ENCODE measurements around the gene TEC. TPM values are rescaled to one million over a fixed set of nuclear protein-coding genes. Genes with fewer than 3 reads are reported as not detected.

The TEC gene
- total and polyA plus RNA-seq, 9 of the 15 experiments (the other 6 are each of a cell fraction or from before 2014, with no cell fraction given) = 5.3 to 14.7 (median 8.8) TPM

- TF ChIP-seq, protein P1, sequence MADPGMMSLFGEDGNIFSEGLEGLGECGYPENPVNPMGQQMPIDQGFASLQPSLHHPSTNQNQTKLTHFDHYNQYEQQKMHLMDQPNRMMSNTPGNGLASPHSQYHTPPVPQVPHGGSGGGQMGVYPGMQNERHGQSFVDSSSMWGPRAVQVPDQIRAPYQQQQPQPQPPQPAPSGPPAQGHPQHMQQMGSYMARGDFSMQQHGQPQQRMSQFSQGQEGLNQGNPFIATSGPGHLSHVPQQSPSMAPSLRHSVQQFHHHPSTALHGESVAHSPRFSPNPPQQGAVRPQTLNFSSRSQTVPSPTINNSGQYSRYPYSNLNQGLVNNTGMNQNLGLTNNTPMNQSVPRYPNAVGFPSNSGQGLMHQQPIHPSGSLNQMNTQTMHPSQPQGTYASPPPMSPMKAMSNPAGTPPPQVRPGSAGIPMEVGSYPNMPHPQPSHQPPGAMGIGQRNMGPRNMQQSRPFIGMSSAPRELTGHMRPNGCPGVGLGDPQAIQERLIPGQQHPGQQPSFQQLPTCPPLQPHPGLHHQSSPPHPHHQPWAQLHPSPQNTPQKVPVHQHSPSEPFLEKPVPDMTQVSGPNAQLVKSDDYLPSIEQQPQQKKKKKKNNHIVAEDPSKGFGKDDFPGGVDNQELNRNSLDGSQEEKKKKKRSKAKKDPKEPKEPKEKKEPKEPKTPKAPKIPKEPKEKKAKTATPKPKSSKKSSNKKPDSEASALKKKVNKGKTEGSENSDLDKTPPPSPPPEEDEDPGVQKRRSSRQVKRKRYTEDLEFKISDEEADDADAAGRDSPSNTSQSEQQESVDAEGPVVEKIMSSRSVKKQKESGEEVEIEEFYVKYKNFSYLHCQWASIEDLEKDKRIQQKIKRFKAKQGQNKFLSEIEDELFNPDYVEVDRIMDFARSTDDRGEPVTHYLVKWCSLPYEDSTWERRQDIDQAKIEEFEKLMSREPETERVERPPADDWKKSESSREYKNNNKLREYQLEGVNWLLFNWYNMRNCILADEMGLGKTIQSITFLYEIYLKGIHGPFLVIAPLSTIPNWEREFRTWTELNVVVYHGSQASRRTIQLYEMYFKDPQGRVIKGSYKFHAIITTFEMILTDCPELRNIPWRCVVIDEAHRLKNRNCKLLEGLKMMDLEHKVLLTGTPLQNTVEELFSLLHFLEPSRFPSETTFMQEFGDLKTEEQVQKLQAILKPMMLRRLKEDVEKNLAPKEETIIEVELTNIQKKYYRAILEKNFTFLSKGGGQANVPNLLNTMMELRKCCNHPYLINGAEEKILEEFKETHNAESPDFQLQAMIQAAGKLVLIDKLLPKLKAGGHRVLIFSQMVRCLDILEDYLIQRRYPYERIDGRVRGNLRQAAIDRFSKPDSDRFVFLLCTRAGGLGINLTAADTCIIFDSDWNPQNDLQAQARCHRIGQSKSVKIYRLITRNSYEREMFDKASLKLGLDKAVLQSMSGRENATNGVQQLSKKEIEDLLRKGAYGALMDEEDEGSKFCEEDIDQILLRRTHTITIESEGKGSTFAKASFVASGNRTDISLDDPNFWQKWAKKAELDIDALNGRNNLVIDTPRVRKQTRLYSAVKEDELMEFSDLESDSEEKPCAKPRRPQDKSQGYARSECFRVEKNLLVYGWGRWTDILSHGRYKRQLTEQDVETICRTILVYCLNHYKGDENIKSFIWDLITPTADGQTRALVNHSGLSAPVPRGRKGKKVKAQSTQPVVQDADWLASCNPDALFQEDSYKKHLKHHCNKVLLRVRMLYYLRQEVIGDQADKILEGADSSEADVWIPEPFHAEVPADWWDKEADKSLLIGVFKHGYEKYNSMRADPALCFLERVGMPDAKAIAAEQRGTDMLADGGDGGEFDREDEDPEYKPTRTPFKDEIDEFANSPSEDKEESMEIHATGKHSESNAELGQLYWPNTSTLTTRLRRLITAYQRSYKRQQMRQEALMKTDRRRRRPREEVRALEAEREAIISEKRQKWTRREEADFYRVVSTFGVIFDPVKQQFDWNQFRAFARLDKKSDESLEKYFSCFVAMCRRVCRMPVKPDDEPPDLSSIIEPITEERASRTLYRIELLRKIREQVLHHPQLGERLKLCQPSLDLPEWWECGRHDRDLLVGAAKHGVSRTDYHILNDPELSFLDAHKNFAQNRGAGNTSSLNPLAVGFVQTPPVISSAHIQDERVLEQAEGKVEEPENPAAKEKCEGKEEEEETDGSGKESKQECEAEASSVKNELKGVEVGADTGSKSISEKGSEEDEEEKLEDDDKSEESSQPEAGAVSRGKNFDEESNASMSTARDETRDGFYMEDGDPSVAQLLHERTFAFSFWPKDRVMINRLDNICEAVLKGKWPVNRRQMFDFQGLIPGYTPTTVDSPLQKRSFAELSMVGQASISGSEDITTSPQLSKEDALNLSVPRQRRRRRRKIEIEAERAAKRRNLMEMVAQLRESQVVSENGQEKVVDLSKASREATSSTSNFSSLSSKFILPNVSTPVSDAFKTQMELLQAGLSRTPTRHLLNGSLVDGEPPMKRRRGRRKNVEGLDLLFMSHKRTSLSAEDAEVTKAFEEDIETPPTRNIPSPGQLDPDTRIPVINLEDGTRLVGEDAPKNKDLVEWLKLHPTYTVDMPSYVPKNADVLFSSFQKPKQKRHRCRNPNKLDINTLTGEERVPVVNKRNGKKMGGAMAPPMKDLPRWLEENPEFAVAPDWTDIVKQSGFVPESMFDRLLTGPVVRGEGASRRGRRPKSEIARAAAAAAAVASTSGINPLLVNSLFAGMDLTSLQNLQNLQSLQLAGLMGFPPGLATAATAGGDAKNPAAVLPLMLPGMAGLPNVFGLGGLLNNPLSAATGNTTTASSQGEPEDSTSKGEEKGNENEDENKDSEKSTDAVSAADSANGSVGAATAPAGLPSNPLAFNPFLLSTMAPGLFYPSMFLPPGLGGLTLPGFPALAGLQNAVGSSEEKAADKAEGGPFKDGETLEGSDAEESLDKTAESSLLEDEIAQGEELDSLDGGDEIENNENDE (IDR thresholded peaks at IDR 0.05; ENCODE audit: low read depth, low read length) = no peak
- TF ChIP-seq POLR2A (conservative IDR thresholded peaks at IDR 0.05) = no peak
- peak; percentile 17 to 54; a peak in 1 of 4 replicates for TF ChIP-seq MAZ (CRISPR knock-in tag; conservative IDR thresholded peaks at IDR 0.05 in 1 of 2, IDR thresholded peaks at IDR 0.05 in 1 of 2)
- TF ChIP-seq, protein P2, sequence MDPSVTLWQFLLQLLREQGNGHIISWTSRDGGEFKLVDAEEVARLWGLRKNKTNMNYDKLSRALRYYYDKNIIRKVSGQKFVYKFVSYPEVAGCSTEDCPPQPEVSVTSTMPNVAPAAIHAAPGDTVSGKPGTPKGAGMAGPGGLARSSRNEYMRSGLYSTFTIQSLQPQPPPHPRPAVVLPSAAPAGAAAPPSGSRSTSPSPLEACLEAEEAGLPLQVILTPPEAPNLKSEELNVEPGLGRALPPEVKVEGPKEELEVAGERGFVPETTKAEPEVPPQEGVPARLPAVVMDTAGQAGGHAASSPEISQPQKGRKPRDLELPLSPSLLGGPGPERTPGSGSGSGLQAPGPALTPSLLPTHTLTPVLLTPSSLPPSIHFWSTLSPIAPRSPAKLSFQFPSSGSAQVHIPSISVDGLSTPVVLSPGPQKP (CRISPR knock-in tag; IDR thresholded peaks at IDR 0.05) = no peak
- no peak for TF ChIP-seq ZFP36 (IDR thresholded peaks at IDR 0.05; ENCODE audit: low read depth, low read length, partially characterized antibody)
- peak; percentile 70 for TF ChIP-seq GATA2 (CRISPR knock-in tag; IDR thresholded peaks at IDR 0.05)
- TF ChIP-seq ZBTB1 (CRISPR knock-in tag; IDR thresholded peaks at IDR 0.05; ENCODE audit: borderline replicate concordance, low read depth) = no peak
- no peak for TF ChIP-seq ZNF699 (CRISPR knock-in tag; IDR thresholded peaks at IDR 0.05; ENCODE audit: insufficient replicate concordance)
- TF ChIP-seq ZNF24 (IDR thresholded peaks at IDR 0.05) = no peak; the same call in 1 of the 2 replicates
- TF ChIP-seq GTF3C2 (IDR thresholded peaks at IDR 0.05; ENCODE audit: borderline replicate concordance, extremely low read depth, insufficient read length) = no peak
- no peak for TF ChIP-seq ELF2 (CRISPR knock-in tag; IDR thresholded peaks at IDR 0.05)
- no peak for TF ChIP-seq ASH1L (IDR thresholded peaks at IDR 0.05; ENCODE audit: borderline replicate concordance, low read depth, partially characterized antibody)
Observed at GRCh38 chr4:48212165-48212564, 57.5 kb downstream of the TEC start (continued).

Measured in K562 (cell line).